Aorta (tissue), 5 donors: ENCODE measurements around the gene SMC5. TPM values are rescaled to one million over a fixed set of nuclear protein-coding genes. Genes with fewer than 3 reads are reported as not detected.
A peak's percentile ranks its signal among the peaks of the same experiment; 100 is the strongest.

ENCODE experiments used
- ATAC-seq: fragments of 200-7000 bp; cut with Tn5 transposase; one replicate; pipeline ENCODE4 v1.9.1; 2022; ENCODE audit warnings: moderate library complexity; ENCODE audit not compliant: low FRiP score
- DNase-seq, 2 donors: peaks; one replicate each; pipeline ENCODE4 v3.0.0-alpha.2; 2020
- H3K27ac ChIP-seq, 2 donors: one replicate each; pipeline ENCODE4 v1.5.1; 2013; ENCODE audit warnings: low read length in 2 of 2, mild to moderate bottlenecking in 2 of 2, moderate library complexity in 2 of 2, control low read depth in 1 of 2, inconsistent platforms in 1 of 2, low read depth in 1 of 2
- H3K27me3 ChIP-seq, 2 donors: one replicate each; pipeline ENCODE4 v1.6.1; 2013; ENCODE audit warnings: control low read depth in 1 of 2, low read length in 1 of 2, mild to moderate bottlenecking in 1 of 2, moderate library complexity in 1 of 2; ENCODE audit not compliant: insufficient read depth in 2 of 2, control insufficient read depth in 1 of 2
- H3K36me3 ChIP-seq, 2 donors: one replicate each; pipeline ENCODE4 v1.6.1; 2013; ENCODE audit warnings: control low read depth in 1 of 2, low read length in 1 of 2, mild to moderate bottlenecking in 1 of 2; ENCODE audit not compliant: insufficient read depth in 2 of 2, control insufficient read depth in 1 of 2
- H3K4me1 ChIP-seq, 2 donors: one replicate each; pipeline ENCODE4 v1.6.1; 2013; ENCODE audit warnings: low read length in 2 of 2, control low read depth in 1 of 2, mild to moderate bottlenecking in 1 of 2, moderate library complexity in 1 of 2; ENCODE audit not compliant: insufficient read depth in 2 of 2, control insufficient read depth in 1 of 2
- H3K4me3 ChIP-seq, 2 donors: one replicate each; pipeline ENCODE4 v1.5.1; 2013; ENCODE audit warnings: low read length in 2 of 2, control low read depth in 1 of 2, mild to moderate bottlenecking in 1 of 2
- H3K9me3 ChIP-seq: one replicate; pipeline ENCODE4 v1.6.1; 2013; ENCODE audit warnings: mild to moderate bottlenecking, low read length; ENCODE audit not compliant: control insufficient read depth
- WGBS, 2 donors: extraction: QIAGEN DNeasy Blood & Tissue Kit; methylation state at CpG; one replicate each; pipeline ENCODE4 v1.1.7; 2013; 5-methylcytosine and 5-hydroxymethylcytosine counted together
- intact Hi-C, 2 donors: fragments of 100-400 bp; cut with DNase I; formaldehyde crosslinking; loops; one replicate each; pipeline versions ENCODE4 v1.14.2 to v1.15.0; 2022
- polyA plus RNA-seq, 2 donors: library from polyadenylated mRNA; stranded (reverse); fragments of 200-250 nt; gene quantifications; one replicate each; pipeline ENCODE4 v1.2.3, GENCODE V29; 2013
- total RNA-seq, 2 donors: library from RNA; stranded (reverse); fragmentation: NEBNext Ultra II Directional; extraction: Animal tissue kit (Norgen Biotek cat#: 25700); gene quantifications; one replicate each; pipeline ENCODE4 v1.2.1, GENCODE V29; 2021
- donor health status: healthy with polysubstance abuse.
- donor health status: Bipolar disorder and iron deficiency.
- donor health status: DM: no; HTN: no; CAD: no.
- donor health status: DM: no; HTN: no; CAD: no.
- donor health status: DM: yes; HTN: yes; CAD: no.

The SMC5 gene
- total and polyA plus RNA-seq, 4 donors, result 10.3 to 37.0 (median 27.7) TPM

DNA sequence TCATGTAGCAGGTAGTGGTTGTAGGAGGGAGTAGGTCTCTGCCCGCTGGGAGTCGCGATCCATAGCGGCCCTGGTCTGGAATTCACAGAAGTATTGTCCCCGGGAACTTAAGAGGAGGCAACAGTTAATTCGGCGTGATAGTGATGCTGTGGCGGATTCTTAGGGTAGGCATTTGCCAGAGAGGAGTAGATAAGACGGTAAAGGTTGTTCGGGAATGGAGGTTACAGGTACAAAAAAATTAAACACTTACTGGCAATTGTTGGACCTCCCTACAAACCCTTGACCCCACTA is 679 bp downstream of the SMC5 start:
- peaks cover 9 to 15% of the 10 kb centered on the region in 2 donors for H3K4me1 ChIP-seq
- peaks cover 0 to 1% of the 10 kb centered on the region in 2 donors for H3K36me3 ChIP-seq
- peak overlapping the region; percentile 94 to 95 for H3K4me3 ChIP-seq
- H3K27ac ChIP-seq, result peak overlapping the region; percentile 64 to 87
- WGBS, 2 donors, result 0% methylated on average over 10 of the region's 10 CpGs
- DNase-seq, result no peak
- no peaks in the 10 kb centered on the region for H3K27me3 ChIP-seq
- H3K9me3 ChIP-seq, result no peaks in the 10 kb centered on the region
- intact Hi-C loops, result loop anchor here in 1 of 2 donors (5.0 to 10.0 kb wide), 4 partner anchors 135 to 343 kb away; partner anchors contain the start of gene KLF9
- ATAC-seq, result no peak

- ATAC-seq (no peak), DNase-seq (peak in 1 of 2 donors; percentile 46)
- Histone ChIP-seq H3K9me3 (no peaks in the 10 kb centered on the region), H3K36me3 (peaks cover 0 to 1% of the 10 kb centered on the region in 2 donors), H3K27ac (no peak overlapping the region), H3K4me3 (peak overlapping the region in 1 of 2 donors; percentile 95), H3K27me3 (no peaks in the 10 kb centered on the region), H3K4me1 (peaks cover 9 to 15% of the 10 kb centered on the region in 2 donors)
- intact Hi-C loops, result no loop called here
- 90 to 91% methylated on average over 30 of the region's 30 CpGs for WGBS, 2 donors
Measured at GRCh38 chr9:70260007-70260443, 1.2 kb downstream of the SMC5 start.

- no peak for DNase-seq
- intact Hi-C loops, result no loop called here
- Histone ChIP-seq H3K27ac (no peak overlapping the region), H3K9me3 (no peaks in the 10 kb centered on the region), H3K4me1 (peaks cover 9 to 15% of the 10 kb centered on the region in 2 donors), H3K27me3 (no peaks in the 10 kb centered on the region), H3K4me3 (no peak overlapping the region), H3K36me3 (peaks cover 0 to 1% of the 10 kb centered on the region in 2 donors)
- no peak for ATAC-seq
- 87 to 88% methylated on average over 8 of the region's 8 CpGs for WGBS, 2 donors
Measured at GRCh38 chr9:70260606-70261005, 1.8 kb downstream of the SMC5 start.

DNA sequence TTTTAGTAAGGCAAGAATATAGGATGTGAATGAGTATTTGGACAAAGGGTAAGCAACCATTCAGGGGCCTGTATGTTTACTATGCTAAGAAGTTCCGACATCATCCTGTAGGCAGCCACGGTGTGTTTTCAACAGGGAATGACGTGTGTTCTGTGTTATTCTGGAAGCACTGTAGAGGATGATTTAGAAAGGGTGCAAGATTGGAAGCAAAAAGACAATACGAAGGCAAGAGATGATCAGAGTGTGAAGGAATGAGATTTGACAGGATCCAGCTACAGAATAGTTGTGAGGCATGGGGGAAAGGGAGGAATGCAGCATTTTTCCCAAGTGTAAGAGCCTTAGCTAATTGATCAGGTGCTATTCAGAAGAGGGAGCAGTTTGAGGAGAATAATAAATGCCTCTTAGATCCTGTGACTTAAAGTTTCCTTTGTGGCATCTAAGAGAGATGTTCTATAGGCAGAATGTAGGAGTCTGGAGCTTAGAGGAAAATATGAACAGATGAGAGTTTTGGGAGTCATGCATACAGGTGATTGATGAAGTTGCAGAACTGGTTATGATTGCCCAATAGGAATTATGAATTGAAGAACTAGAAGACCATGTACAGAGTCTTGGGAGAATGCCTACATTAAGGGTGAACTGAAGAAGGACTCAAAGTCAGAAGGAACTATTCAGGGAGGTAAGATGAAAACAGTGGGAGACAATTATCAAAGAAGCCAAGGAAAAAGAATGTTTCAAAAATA is 2.5 kb downstream of the SMC5 start:
- DNase-seq (no peak), ATAC-seq (no peak)
- intact Hi-C loops, result no loop called here
- Histone ChIP-seq H3K4me1 (peaks cover 8 to 15% of the 10 kb centered on the region in 2 donors), H3K27ac (no peak overlapping the region), H3K4me3 (no peak overlapping the region), H3K9me3 (no peaks in the 10 kb centered on the region), H3K36me3 (peaks cover 0 to 1% of the 10 kb centered on the region in 2 donors), H3K27me3 (no peaks in the 10 kb centered on the region)
- 40 to 48% methylated on average over 4 of the region's 4 CpGs for WGBS, 2 donors

GRCh38 chr9:70262366-70262765 is 3.6 kb downstream of the SMC5 start:
- peaks cover 8 to 15% of the 10 kb centered on the region in 2 donors for H3K4me1 ChIP-seq
- H3K36me3 ChIP-seq, result peaks cover 0 to 1% of the 10 kb centered on the region in 2 donors
- intact Hi-C loops, result no loop called here
- WGBS, 2 donors, result 96% methylated on average over 2 of the region's 2 CpGs
- H3K4me3 ChIP-seq, result no peak overlapping the region
- no peaks in the 10 kb centered on the region for H3K9me3 ChIP-seq
- H3K27ac ChIP-seq, result no peak overlapping the region
- DNase-seq (no peak), ATAC-seq (no peak)
- no peaks in the 10 kb centered on the region for H3K27me3 ChIP-seq

DNA sequence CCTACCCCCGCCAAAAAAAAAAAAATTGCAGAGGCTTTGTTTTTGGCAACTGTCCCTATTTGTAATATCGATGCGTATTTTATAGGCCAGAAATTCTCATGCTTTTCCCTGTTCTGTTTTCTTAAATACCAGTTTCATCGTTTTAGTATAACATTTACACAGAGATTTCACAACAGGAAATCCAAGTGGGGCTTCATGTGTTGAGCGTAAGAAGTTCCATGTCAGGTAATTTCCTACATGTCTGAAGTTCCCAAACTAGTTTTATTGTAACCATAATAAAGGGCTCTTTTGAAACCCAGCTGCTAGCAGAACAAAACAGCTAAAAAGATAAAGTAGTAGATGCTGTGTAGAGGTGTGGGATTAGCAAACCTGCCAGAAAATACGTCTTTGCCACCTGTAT is 4.2 kb downstream of the SMC5 start:
- no peak overlapping the region for H3K27ac ChIP-seq
- H3K4me1 ChIP-seq, result peaks cover 8 to 15% of the 10 kb centered on the region in 2 donors
- no peaks in the 10 kb centered on the region for H3K9me3 ChIP-seq
- ATAC-seq (no peak), DNase-seq (no peak)
- peaks cover 0 to 1% of the 10 kb centered on the region in 2 donors for H3K36me3 ChIP-seq
- intact Hi-C loops, result no loop called here
- WGBS, 2 donors, result 47 to 64% methylated on average over 6 of the region's 6 CpGs
- H3K4me3 ChIP-seq, result no peak overlapping the region
- H3K27me3 ChIP-seq, result no peaks in the 10 kb centered on the region

- Histone ChIP-seq H3K9me3 (no peaks in the 10 kb centered on the region), H3K27me3 (no peaks in the 10 kb centered on the region), H3K4me3 (no peak overlapping the region), H3K36me3 (peaks cover 0 to 1% of the 10 kb centered on the region in 2 donors), H3K4me1 (peaks cover 8 to 15% of the 10 kb centered on the region in 2 donors), H3K27ac (no peak overlapping the region)
- ATAC-seq (no peak), DNase-seq (no peak)
- intact Hi-C loops, result no loop called here
- WGBS, 2 donors, result 47 to 50% methylated on average over 1 of the region's 1 CpG
Measured at GRCh38 chr9:70263421-70263820, 4.6 kb downstream of the SMC5 start.

DNA sequence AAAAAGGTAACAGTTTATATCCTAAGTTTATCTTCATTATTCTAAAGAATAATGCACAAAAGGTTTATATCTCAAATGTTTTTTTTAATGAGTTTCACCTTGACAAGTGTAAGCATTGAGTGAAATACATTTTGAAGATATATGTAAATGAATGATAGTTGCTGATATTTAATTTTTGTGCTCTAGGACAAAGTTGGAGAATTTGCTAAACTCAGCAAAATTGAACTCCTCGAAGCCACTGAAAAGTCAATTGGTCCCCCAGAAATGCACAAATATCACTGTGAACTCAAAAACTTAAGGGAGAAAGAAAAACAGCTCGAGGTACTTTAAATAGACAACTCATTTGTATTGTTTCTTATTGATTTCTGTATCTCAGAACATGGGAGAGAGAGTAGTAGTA is 19.5 kb downstream of the SMC5 start:
- Histone ChIP-seq H3K4me3 (no peak overlapping the region), H3K4me1 (no peaks in the 10 kb centered on the region), H3K27me3 (no peaks in the 10 kb centered on the region), H3K27ac (no peak overlapping the region), H3K36me3 (peaks cover 0 to 3% of the 10 kb centered on the region in 2 donors), H3K9me3 (no peaks in the 10 kb centered on the region)
- ATAC-seq (no peak), DNase-seq (no peak)
- intact Hi-C loops, result loop anchor here in 1 of 2 donors (10.0 kb wide), 1 partner anchor 326 kb away; no protein-coding TSS in a partner anchor
- WGBS, 2 donors, result 82 to 90% methylated on average over 2 of the region's 2 CpGs

DNA sequence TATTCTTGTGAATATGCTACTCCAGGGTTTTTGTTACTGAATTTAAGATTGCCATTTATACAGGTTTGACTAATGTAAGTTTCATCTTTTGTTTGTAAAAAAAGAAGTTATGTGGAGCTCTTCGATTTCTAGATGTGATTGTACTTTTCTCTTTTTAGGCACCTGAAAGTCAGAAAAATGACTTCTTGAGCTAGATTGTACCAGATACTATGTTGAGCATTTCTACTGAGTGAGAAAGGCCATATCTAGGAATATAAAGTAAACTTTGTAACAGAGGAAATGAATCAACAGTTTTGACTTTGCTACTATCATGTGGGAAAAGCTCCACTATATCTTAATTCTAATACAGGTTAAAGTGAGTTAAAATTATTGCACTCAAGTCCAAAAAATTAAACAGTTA is 25.1 kb downstream of the SMC5 start:
- Histone ChIP-seq H3K27me3 (no peaks in the 10 kb centered on the region), H3K27ac (no peak overlapping the region), H3K4me1 (no peaks in the 10 kb centered on the region), H3K36me3 (peaks cover 0 to 5% of the 10 kb centered on the region in 2 donors), H3K4me3 (no peak overlapping the region), H3K9me3 (no peaks in the 10 kb centered on the region)
- ATAC-seq (no peak), DNase-seq (no peak)
- WGBS, 2 donors, result 81 to 93% methylated on average over 1 of the region's 1 CpG
- intact Hi-C loops, result no loop called here
